ENCODE data around the gene HMGB4.

HMGB4 gene

DNA sequence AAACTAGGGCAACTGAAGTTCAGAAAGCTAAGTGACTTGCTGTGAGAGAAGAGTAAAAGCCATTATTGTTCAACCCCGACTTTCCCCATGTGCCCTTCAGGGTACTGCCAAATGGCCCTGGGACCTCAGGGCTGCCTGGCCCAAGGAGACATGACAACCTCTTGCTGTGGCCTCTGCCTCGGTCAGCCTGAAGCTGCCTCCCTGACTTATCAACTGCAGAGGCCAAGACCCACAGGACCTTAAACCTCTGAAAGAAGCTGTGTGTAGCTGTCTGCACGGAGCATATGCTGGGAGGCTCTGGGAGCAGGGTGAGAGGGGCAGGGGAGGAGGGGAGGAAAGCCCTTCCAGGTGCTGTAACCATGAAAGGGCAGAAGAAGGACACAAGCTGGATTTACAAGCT, 35.9 kb downstream of the HMGB4 start:
- DNase-seq: no peak

GRCh38 chr1:33902486-33903209, 38.8 kb downstream of the HMGB4 start:
- no peak for DNase-seq

DNA sequence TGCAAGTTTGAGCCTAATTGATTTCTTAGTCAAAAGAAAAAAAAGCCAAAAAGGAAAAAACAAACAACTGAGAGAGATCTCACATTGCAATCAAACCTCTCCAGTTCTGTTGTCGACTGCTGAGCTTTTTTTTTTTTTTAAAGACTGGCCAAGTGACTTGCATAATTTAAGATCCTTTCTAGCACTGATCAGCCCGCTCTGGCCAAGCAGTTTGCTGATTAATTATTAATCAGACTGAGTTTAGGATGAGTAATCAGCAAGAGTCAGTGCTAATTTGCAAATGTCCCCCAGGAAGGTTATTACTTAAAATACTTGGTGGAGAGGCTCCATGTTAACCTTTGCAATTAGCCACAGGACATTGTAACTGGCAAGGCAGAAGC, 39.3 kb downstream of the HMGB4 start:
- DNase-seq: no peak

GRCh38 chr1:33905241-33905640, 41.4 kb downstream of the HMGB4 start:
- DNase-seq: no peak

GRCh38 chr1:33906156-33906555, 42.3 kb downstream of the HMGB4 start:
- no peak for DNase-seq

GRCh38 chr1:33908324-33908956, 44.6 kb downstream of the HMGB4 start:
- no peak for DNase-seq

Measured in GF-D8 (cell line).